ENCODE data around the gene TMBIM1. TPM values are rescaled to one million over a fixed set of nuclear protein-coding genes. Genes with fewer than 3 reads are reported as not detected.
A peak's percentile ranks its signal among the peaks of the same experiment; 100 is the strongest.
"Not testable (repeated sequence)": the region's sequence is repeated elsewhere in the genome, so short reads cannot be mapped to it uniquely, and the experiment has no call there.

TMBIM1 gene
- total RNA-seq, 1 experiment from 2014 or later: 168 TPM

GRCh38 chr2:218312267-218312756 is 20.0 kb upstream of the TMBIM1 start:
- intact Hi-C loops (cut with micrococcal nuclease; ENCODE audit: unreplicated experiment): loop anchor here (1.0 kb wide), 4 partner anchors 11 to 84 kb away; no protein-coding TSS in a partner anchor
- no TSS peak for BruUV-seq (replicated peaks)
- Mint-ChIP-seq H3K9me3 (ENCODE audit: unreplicated experiment) (peaks cover 9% of the 10 kb centered on the region), H3K27me3 (ENCODE audit: insufficient read depth, unreplicated experiment) (no peaks in the 10 kb centered on the region), H3K4me1 (ENCODE audit: low read depth, unreplicated experiment) (peaks cover 32% of the 10 kb centered on the region), H3K4me3 (ENCODE audit: unreplicated experiment) (peak overlapping the region; percentile 56), H3K27ac (ENCODE audit: unreplicated experiment) (peak overlapping the region; percentile 87), H3K36me3 (ENCODE audit: insufficient read depth, unreplicated experiment) (peaks cover 11% of the 10 kb centered on the region)
- ChIA-PET POLR2A (interaction anchor here (0.6 to 1.1 kb wide), 8 partner anchors 10 to 85 kb away, joined by 3 to 17 read pairs (median 4); no protein-coding TSS in a partner anchor), CTCF (interaction anchor here (0.6 to 2.2 kb wide), 8 partner anchors 10 to 136 kb away, joined by 3 to 15 read pairs (median 4); partner anchors contain the start of genes CATIP and TMBIM1)
- Histone ChIP-seq H3K36me3 (ENCODE audit: control insufficient read depth, insufficient read depth, low read length) (no peaks in the 10 kb centered on the region), H3K9me3 (no peaks in the 10 kb centered on the region), H3K4me3 (ENCODE audit: low read depth, low read length) (no peak overlapping the region), H3K4me1 (peaks cover 55% of the 10 kb centered on the region), H3K27me3 (replicated peaks; ENCODE audit: control insufficient read depth, insufficient read depth, low read length) (no peaks in the 10 kb centered on the region)
- TF ChIP-seq, protein P1, sequence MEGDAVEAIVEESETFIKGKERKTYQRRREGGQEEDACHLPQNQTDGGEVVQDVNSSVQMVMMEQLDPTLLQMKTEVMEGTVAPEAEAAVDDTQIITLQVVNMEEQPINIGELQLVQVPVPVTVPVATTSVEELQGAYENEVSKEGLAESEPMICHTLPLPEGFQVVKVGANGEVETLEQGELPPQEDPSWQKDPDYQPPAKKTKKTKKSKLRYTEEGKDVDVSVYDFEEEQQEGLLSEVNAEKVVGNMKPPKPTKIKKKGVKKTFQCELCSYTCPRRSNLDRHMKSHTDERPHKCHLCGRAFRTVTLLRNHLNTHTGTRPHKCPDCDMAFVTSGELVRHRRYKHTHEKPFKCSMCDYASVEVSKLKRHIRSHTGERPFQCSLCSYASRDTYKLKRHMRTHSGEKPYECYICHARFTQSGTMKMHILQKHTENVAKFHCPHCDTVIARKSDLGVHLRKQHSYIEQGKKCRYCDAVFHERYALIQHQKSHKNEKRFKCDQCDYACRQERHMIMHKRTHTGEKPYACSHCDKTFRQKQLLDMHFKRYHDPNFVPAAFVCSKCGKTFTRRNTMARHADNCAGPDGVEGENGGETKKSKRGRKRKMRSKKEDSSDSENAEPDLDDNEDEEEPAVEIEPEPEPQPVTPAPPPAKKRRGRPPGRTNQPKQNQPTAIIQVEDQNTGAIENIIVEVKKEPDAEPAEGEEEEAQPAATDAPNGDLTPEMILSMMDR (IDR thresholded peaks at IDR 0.05; ENCODE audit: insufficient read depth in 1 of 2, low read depth in 1 of 2, low read length in 1 of 2, severe bottlenecking in 1 of 2, unreplicated experiment in 1 of 2): no peak
- peak; percentile 91 to 96 for DNase-seq

GRCh38 chr2:218311541-218312266 is 19.4 kb upstream of the TMBIM1 start:
- not testable (repeated sequence) for H3K36me3 ChIP-seq (ENCODE audit: control insufficient read depth, insufficient read depth, low read length); H3K27me3 Mint-ChIP-seq (ENCODE audit: insufficient read depth, unreplicated experiment); H3K9me3 ChIP-seq; H3K9me3 Mint-ChIP-seq (ENCODE audit: unreplicated experiment); H3K4me3 ChIP-seq (ENCODE audit: low read depth, low read length); H3K27me3 ChIP-seq (replicated peaks; ENCODE audit: control insufficient read depth, insufficient read depth, low read length)
- Mint-ChIP-seq H3K4me3 (ENCODE audit: unreplicated experiment) (peak overlapping the region; percentile 56), H3K36me3 (ENCODE audit: insufficient read depth, unreplicated experiment) (peaks cover 11% of the 10 kb centered on the region), H3K4me1 (ENCODE audit: low read depth, unreplicated experiment) (peaks cover 26% of the 10 kb centered on the region), H3K27ac (ENCODE audit: unreplicated experiment) (peak overlapping the region; percentile 87)
- intact Hi-C loops (cut with micrococcal nuclease; ENCODE audit: unreplicated experiment): loop anchor here (1.0 kb wide), 4 partner anchors 12 to 85 kb away; no protein-coding TSS in a partner anchor
- BruUV-seq (replicated peaks): TSS peak; percentile 98
- CTCF ChIA-PET: interaction anchor here (0.6 to 2.2 kb wide), 6 partner anchors 11 to 136 kb away, joined by 3 to 15 read pairs (median 4); partner anchors contain the start of genes CATIP and TMBIM1
- POLR2A ChIA-PET: interaction anchor here (0.7 to 1.1 kb wide), 6 partner anchors 11 to 86 kb away, joined by 3 to 17 read pairs (median 4); no protein-coding TSS in a partner anchor
- peak; percentile 70 to 86 for DNase-seq
- peaks cover 49% of the 10 kb centered on the region for H3K4me1 ChIP-seq

DNA sequence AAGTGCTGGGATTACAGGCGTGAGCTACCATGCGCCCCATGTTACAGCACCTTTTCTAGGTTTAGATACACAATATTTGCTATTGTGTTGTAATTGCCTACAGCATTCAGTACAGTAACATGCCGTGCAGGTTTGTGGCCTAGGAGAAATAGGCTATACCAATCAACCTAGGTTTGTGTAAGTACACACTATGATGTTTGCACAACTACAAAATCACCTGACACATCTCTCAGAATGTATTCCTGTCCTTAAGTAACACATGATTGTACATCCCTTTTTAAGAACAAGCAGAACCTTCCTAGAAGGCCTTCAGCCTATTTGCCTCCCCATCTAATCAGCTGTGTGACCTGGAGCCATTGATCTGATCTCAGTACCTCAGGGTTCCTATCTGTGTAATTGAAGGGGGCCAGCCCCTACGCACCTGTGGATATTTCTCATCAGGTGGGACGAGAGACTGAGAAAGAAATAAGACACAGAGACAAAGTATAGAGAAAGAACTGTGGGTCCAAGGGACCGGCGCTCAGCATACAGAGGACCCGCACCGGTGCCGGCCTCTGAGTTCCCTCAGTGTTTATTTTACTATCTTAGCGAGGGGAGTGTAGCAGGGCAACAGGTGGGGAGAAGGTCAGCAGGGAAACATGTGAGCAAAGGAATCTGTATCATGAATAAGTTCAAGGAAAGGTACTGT is 18.7 kb upstream of the TMBIM1 start:
- CTCF ChIA-PET: interaction anchor here (1.8 to 2.2 kb wide), 2 partner anchors 18 to 46 kb away, joined by 10 to 15 read pairs; partner anchors contain the start of genes CATIP and TMBIM1
- peak in 1 of 2 experiments; percentile 59 for DNase-seq
- POLR2A ChIA-PET: no interaction called here
- TF ChIP-seq, protein P1 (IDR thresholded peaks at IDR 0.05; ENCODE audit: insufficient read depth in 1 of 2, low read depth in 1 of 2, low read length in 1 of 2, severe bottlenecking in 1 of 2, unreplicated experiment in 1 of 2): no peak
- peaks cover 11% of the 10 kb centered on the region for H3K36me3 Mint-ChIP-seq (ENCODE audit: insufficient read depth, unreplicated experiment)
- H3K9me3 Mint-ChIP-seq (ENCODE audit: unreplicated experiment): peaks cover 9% of the 10 kb centered on the region
- peaks cover 27% of the 10 kb centered on the region for H3K4me1 Mint-ChIP-seq (ENCODE audit: low read depth, unreplicated experiment)
- H3K27me3 ChIP-seq (replicated peaks; ENCODE audit: control insufficient read depth, insufficient read depth, low read length): no peaks in the 10 kb centered on the region
- peaks cover 49% of the 10 kb centered on the region for H3K4me1 ChIP-seq
- H3K9me3 ChIP-seq: no peaks in the 10 kb centered on the region
- TSS peak; percentile 78 for BruUV-seq (replicated peaks)
- intact Hi-C loops (cut with micrococcal nuclease; ENCODE audit: unreplicated experiment): no loop called here
- peak overlapping the region; percentile 56 for H3K4me3 Mint-ChIP-seq (ENCODE audit: unreplicated experiment)
- no peaks in the 10 kb centered on the region for H3K36me3 ChIP-seq (ENCODE audit: control insufficient read depth, insufficient read depth, low read length)
- no peaks in the 10 kb centered on the region for H3K27me3 Mint-ChIP-seq (ENCODE audit: insufficient read depth, unreplicated experiment)
- H3K4me3 ChIP-seq (ENCODE audit: low read depth, low read length): no peak overlapping the region
- H3K27ac Mint-ChIP-seq (ENCODE audit: unreplicated experiment): peak overlapping the region; percentile 87

All from Caco-2 (cell line).